SK-N-SH (cell line): Measurements from ENCODE around the gene ZP2. TPM values are rescaled to one million over a fixed set of nuclear protein-coding genes. Genes with fewer than 3 reads are reported as not detected.

Experiments used
- CTCF ChIA-PET: fragments of 300-600, 350-600 bp; formaldehyde crosslinking; extraction: SDS; loops from one replicate; lab custom pipeline; 2021; lab: Yijun Ruan, JAX
- POLR2A ChIA-PET: fragments of 350-600 bp; sonication (Branson Sonifier 250); formaldehyde crosslinking; extraction: SDS; loops from one replicate; lab custom pipeline; 2020; ENCODE audit warnings: antibody characterized with exemption, inconsistent platforms; lab: Yijun Ruan, JAX
- DNase-seq: peaks from one replicate; pipeline ENCODE4 v3.0.0; 2012
- H2AFZ ChIP-seq: fragments of 200-600 bp; sonication (generic); 2 replicates; pipeline ENCODE4 v1.8.1; 2016; ENCODE audit warnings: antibody characterized with exemption, mild to moderate bottlenecking, low read depth
- H3F3A ChIP-seq: fragments of 200-600 bp; sonication (generic); replicated peaks from 2 replicates; pipeline ENCODE3; 2016; ENCODE audit warnings: antibody characterized with exemption, mild to moderate bottlenecking; ENCODE audit not compliant: insufficient read depth
- H3K27ac ChIP-seq, 2 experiments: fragments of 200-500 bp in 1 of 2; fragments of 200-600 bp in 1 of 2; sonication (Bioruptor generic) in 1 of 2; sonication (generic), shearing (Covaris generic) in 1 of 2; 2 replicates each; pipeline versions ENCODE4 v1.5.1 to v1.6.1; 2014 to 2016; ENCODE audit warnings: low read depth in 2 of 2, inconsistent platforms in 1 of 2, low read length in 1 of 2, mild to moderate bottlenecking in 1 of 2, mixed read lengths in 1 of 2
- H3K27me3 ChIP-seq: fragments of 200-600 bp; sonication (generic), shearing (Covaris generic); 2 replicates; pipeline ENCODE4 v1.6.1; 2016; ENCODE audit warnings: mixed run types; ENCODE audit not compliant: insufficient read depth
- H3K36me3 ChIP-seq, 2 experiments: fragments of 200-500 bp in 1 of 2; fragments of 200-600 bp in 1 of 2; sonication (Bioruptor generic) in 1 of 2; sonication (generic) in 1 of 2; replicated peaks in 1 of 2; 2 replicates each; pipeline versions ENCODE3 to v1.5.1; 2014 to 2016; ENCODE audit warnings: low read length in 1 of 2, mild to moderate bottlenecking in 1 of 2; ENCODE audit not compliant: insufficient read depth in 2 of 2, control insufficient read depth in 1 of 2
- H3K4me1 ChIP-seq, 2 experiments: fragments of 200-500 bp in 1 of 2; fragments of 200-600 bp in 1 of 2; sonication (Bioruptor generic) in 1 of 2; sonication (generic), shearing (Covaris generic) in 1 of 2; 2 replicates each; pipeline versions ENCODE4 v1.5.1 to v1.6.1; 2014 to 2016; ENCODE audit warnings: low read depth in 1 of 2, low read length in 1 of 2, mixed run types in 1 of 2; ENCODE audit not compliant: insufficient read depth in 2 of 2, control insufficient read depth in 1 of 2
- H3K4me2 ChIP-seq: fragments of 200-600 bp; sonication (generic), shearing (Covaris generic); 2 replicates; pipeline ENCODE4 v1.6.1; 2017; ENCODE audit warnings: mixed run types
- H3K4me3 ChIP-seq, 2 experiments: fragments of 200-500 bp in 1 of 2; fragments of 200-600 bp in 1 of 2; sonication (Bioruptor generic) in 1 of 2; sonication (generic), shearing (Covaris generic) in 1 of 2; 2 replicates each; pipeline versions ENCODE4 v1.5.1 to v1.8.1; 2014 to 2016; ENCODE audit warnings: low read depth in 2 of 2, inconsistent platforms in 1 of 2, low read length in 1 of 2, mild to moderate bottlenecking in 1 of 2, mixed read lengths in 1 of 2, moderate library complexity in 1 of 2
- H3K79me2 ChIP-seq: fragments of 200-600 bp; sonication (generic); 2 replicates; pipeline ENCODE4 v1.8.1; 2017; ENCODE audit warnings: mild to moderate bottlenecking; ENCODE audit not compliant: insufficient read depth
- H3K9ac ChIP-seq: fragments of 200-600 bp; sonication (generic); 2 replicates; pipeline ENCODE4 v1.6.1; 2017; ENCODE audit warnings: mixed run types
- H3K9me2 ChIP-seq: fragments of 200-600 bp; sonication (generic); 2 replicates; pipeline ENCODE4 v1.6.1; 2017; ENCODE audit warnings: mixed run types
- H3K9me3 ChIP-seq: fragments of 200-600 bp; sonication (generic); 2 replicates; pipeline ENCODE4 v1.6.1; 2017; ENCODE audit warnings: mixed run types, mild to moderate bottlenecking, moderate library complexity
- H4K20me1 ChIP-seq: fragments of 200-600 bp; sonication (generic); 2 replicates; pipeline ENCODE4 v1.6.1; 2017; ENCODE audit warnings: mild to moderate bottlenecking, mixed run types; ENCODE audit not compliant: insufficient read depth
- EP300 ChIP-seq, 2 experiments: IDR thresholded peaks; 2 replicates each; pipeline versions ENCODE4 v1.4.0 to v1.6.1; 2012; ENCODE audit warnings: borderline replicate concordance in 1 of 2, low read depth in 1 of 2, low read length in 1 of 2
- GATA2 ChIP-seq: sonication (generic); formaldehyde crosslinking; IDR thresholded peaks from 2 replicates; pipeline ENCODE4 v1.5.0; 2020; ENCODE audit warnings: mild to moderate bottlenecking, missing genetic modification reagents
- NFIC ChIP-seq: IDR thresholded peaks from 2 replicates; pipeline ENCODE4 v1.4.0; 2012; ENCODE audit warnings: borderline replicate concordance
- TCF12 ChIP-seq: IDR thresholded peaks from 2 replicates; pipeline ENCODE4 v1.4.0; 2012
- WGBS: methylation state at CpG from one replicate; pipeline ENCODE4 v1.1.6; 2017; ENCODE audit warnings: low lambda C conversion rate; 5-methylcytosine and 5-hydroxymethylcytosine counted together
- polyA plus RNA-seq, 3 experiments: library from polyadenylated mRNA; depleted of rRNA; stranded (reverse); fragments of >200 nt; gene quantifications; 2 replicates each; pipeline ENCODE4 v1.2.3, GENCODE V29; 2012
- TF ChIP-seq, protein P1 (sequence below): fragments of 150-350 bp; IDR thresholded peaks from 2 replicates; pipeline ENCODE4 v1.6.1; 2017; ENCODE audit warnings: antibody characterized with exemption, low read length, low read depth, borderline replicate concordance
- TF ChIP-seq, protein P2 (sequence below): IDR thresholded peaks from 2 replicates; pipeline ENCODE4 v1.4.0; 2012; ENCODE audit warnings: low read depth, borderline replicate concordance
- TF ChIP-seq, protein P3 (sequence below): IDR thresholded peaks from 2 replicates; pipeline ENCODE4 v1.6.1; 2012; ENCODE audit warnings: mild to moderate bottlenecking, low read depth, low read length, moderate library complexity
- TF ChIP-seq, protein P4 (sequence below): fragments of 150-350 bp; IDR thresholded peaks from 2 replicates; pipeline ENCODE4 v1.6.1; 2016; ENCODE audit warnings: mild to moderate bottlenecking, low read depth, low read length
- TF ChIP-seq, protein P5 (sequence below): IDR thresholded peaks from 2 replicates; pipeline ENCODE4; 2012

ZP2 gene
- polyA plus RNA-seq, 1 of the 3 experiments (the other 2 are of a cell fraction), result not detected

DNA sequence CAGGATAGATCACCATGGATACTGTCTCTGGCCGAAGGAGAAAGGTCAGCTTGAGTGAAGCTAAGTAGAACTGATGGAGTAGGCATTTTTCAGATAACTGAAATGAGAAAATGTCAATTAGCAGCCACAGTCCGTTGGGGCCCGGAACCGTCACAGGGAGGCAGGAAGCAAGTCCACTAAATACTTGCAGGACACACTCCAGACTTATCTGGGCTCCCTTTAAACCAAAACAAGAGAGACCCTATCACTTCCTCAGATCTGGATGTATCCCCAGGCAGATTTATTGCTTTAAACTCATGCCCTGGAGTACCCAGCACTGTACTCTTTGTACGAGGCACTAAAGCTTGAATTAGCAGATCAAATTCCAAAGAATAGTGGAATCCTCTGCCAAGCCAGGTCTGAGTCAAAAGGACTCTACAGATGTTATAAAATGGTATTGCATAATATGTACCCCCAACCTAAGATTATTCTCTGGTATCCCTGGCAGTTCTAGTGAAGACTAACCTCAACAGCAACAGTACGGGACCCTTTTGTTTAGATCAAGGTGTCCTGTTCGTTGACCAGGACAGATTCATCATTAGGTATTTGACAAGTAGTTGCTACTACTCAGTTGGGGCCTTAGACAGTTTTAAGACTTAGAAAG is 8.1 kb downstream of the ZP2 start:
- peaks cover 7% of the 10 kb centered on the region; the same call in 1 of the 2 replicates for H3K27me3 ChIP-seq
- no peak overlapping the region for H3K4me2 ChIP-seq
- no peaks in the 10 kb centered on the region; the same call in 1 of the 2 replicates for H3K9me2 ChIP-seq
- H2AFZ ChIP-seq, result no peak overlapping the region
- H3K4me3 ChIP-seq, result no peak overlapping the region
- 39% methylated on average over 7 of the region's 7 CpGs for WGBS
- no peaks in the 10 kb centered on the region for H3K36me3 ChIP-seq
- no peaks in the 10 kb centered on the region for H4K20me1 ChIP-seq
- H3K79me2 ChIP-seq, result no peaks in the 10 kb centered on the region
- no peaks in the 10 kb centered on the region for H3F3A ChIP-seq
- H3K27ac ChIP-seq, result peak overlapping the region in 1 of 2 experiments; percentile 12; a peak in 1 of 4 replicates
- CTCF ChIA-PET, result interaction anchor here (1.3 to 6.8 kb wide), 3 partner anchors 14 to 98 kb away, joined by 3 to 39 read pairs (median 9); no protein-coding TSS in a partner anchor
- no peaks in the 10 kb centered on the region for H3K9me3 ChIP-seq
- TF ChIP-seq TCF12, result peak; percentile 19; the same call in 1 of the 2 replicates
- no peak for TF ChIP-seq EP300 (IDR thresholded peaks at IDR 0.05; ENCODE audit: borderline replicate concordance in 1 of 2, low read depth in 1 of 2, low read length in 1 of 2)
- TF ChIP-seq NFIC, result no peak
- peak; percentile 41; the same call in 1 of the 2 replicates for TF ChIP-seq GATA2 (CRISPR knock-in tag)
- TF ChIP-seq, protein P1, sequence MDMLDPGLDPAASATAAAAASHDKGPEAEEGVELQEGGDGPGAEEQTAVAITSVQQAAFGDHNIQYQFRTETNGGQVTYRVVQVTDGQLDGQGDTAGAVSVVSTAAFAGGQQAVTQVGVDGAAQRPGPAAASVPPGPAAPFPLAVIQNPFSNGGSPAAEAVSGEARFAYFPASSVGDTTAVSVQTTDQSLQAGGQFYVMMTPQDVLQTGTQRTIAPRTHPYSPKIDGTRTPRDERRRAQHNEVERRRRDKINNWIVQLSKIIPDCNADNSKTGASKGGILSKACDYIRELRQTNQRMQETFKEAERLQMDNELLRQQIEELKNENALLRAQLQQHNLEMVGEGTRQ, result no peak
- TF ChIP-seq, all 33 proteins: peak for 2
- no peak overlapping the region for H3K9ac ChIP-seq
- POLR2A ChIA-PET, result no interaction called here
- peaks cover 0 to 5% of the 10 kb centered on the region in 2 experiments; a peak in 2 of 4 replicates for H3K4me1 ChIP-seq
- DNase-seq, result peak; percentile 24

DNA sequence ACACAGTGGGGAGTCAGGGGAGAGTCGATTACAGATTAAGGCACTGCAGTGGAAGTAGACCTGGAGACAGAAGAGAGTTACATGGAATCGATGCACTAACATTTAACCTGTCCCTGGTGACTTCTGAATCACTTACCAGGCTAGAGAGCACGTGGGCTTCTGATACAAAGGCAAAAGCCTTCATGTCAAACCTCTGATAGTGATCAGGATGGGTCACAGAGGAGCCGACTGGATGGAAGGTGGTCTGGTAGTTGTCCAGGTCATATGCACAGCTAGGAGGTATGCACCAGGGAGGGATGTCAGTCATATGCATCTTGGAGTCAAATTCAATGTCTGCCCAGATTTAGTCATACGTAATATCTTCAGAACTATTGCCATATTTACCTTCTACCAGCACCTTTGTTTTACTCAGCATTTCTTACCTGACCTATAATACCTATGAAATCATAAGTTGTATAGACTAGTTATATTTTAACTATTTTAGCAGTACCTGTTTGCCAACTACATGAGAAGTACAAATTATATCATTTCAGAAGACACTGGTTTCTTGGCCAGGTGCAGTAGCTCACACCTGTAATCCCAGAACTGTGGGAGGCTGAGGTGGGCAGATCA is 11.7 kb downstream of the ZP2 start:
- no peaks in the 10 kb centered on the region for H3F3A ChIP-seq
- peaks cover 7% of the 10 kb centered on the region; the same call in 1 of the 2 replicates for H3K27me3 ChIP-seq
- DNase-seq, result no peak
- no peak for TF ChIP-seq EP300 (IDR thresholded peaks at IDR 0.05; ENCODE audit: borderline replicate concordance in 1 of 2, low read depth in 1 of 2, low read length in 1 of 2)
- TF ChIP-seq, protein P2, sequence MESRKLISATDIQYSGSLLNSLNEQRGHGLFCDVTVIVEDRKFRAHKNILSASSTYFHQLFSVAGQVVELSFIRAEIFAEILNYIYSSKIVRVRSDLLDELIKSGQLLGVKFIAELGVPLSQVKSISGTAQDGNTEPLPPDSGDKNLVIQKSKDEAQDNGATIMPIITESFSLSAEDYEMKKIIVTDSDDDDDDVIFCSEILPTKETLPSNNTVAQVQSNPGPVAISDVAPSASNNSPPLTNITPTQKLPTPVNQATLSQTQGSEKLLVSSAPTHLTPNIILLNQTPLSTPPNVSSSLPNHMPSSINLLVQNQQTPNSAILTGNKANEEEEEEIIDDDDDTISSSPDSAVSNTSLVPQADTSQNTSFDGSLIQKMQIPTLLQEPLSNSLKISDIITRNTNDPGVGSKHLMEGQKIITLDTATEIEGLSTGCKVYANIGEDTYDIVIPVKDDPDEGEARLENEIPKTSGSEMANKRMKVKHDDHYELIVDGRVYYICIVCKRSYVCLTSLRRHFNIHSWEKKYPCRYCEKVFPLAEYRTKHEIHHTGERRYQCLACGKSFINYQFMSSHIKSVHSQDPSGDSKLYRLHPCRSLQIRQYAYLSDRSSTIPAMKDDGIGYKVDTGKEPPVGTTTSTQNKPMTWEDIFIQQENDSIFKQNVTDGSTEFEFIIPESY, result no peak
- 0 out of 2 replicates have a peak, but pooled peaks have one; percentile 29 for TF ChIP-seq GATA2 (CRISPR knock-in tag)
- TF ChIP-seq, protein P3, sequence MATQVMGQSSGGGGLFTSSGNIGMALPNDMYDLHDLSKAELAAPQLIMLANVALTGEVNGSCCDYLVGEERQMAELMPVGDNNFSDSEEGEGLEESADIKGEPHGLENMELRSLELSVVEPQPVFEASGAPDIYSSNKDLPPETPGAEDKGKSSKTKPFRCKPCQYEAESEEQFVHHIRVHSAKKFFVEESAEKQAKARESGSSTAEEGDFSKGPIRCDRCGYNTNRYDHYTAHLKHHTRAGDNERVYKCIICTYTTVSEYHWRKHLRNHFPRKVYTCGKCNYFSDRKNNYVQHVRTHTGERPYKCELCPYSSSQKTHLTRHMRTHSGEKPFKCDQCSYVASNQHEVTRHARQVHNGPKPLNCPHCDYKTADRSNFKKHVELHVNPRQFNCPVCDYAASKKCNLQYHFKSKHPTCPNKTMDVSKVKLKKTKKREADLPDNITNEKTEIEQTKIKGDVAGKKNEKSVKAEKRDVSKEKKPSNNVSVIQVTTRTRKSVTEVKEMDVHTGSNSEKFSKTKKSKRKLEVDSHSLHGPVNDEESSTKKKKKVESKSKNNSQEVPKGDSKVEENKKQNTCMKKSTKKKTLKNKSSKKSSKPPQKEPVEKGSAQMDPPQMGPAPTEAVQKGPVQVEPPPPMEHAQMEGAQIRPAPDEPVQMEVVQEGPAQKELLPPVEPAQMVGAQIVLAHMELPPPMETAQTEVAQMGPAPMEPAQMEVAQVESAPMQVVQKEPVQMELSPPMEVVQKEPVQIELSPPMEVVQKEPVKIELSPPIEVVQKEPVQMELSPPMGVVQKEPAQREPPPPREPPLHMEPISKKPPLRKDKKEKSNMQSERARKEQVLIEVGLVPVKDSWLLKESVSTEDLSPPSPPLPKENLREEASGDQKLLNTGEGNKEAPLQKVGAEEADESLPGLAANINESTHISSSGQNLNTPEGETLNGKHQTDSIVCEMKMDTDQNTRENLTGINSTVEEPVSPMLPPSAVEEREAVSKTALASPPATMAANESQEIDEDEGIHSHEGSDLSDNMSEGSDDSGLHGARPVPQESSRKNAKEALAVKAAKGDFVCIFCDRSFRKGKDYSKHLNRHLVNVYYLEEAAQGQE, result no peak
- TF ChIP-seq, protein P4, sequence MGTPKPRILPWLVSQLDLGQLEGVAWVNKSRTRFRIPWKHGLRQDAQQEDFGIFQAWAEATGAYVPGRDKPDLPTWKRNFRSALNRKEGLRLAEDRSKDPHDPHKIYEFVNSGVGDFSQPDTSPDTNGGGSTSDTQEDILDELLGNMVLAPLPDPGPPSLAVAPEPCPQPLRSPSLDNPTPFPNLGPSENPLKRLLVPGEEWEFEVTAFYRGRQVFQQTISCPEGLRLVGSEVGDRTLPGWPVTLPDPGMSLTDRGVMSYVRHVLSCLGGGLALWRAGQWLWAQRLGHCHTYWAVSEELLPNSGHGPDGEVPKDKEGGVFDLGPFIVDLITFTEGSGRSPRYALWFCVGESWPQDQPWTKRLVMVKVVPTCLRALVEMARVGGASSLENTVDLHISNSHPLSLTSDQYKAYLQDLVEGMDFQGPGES, result no peak
- TF ChIP-seq, protein P5, sequence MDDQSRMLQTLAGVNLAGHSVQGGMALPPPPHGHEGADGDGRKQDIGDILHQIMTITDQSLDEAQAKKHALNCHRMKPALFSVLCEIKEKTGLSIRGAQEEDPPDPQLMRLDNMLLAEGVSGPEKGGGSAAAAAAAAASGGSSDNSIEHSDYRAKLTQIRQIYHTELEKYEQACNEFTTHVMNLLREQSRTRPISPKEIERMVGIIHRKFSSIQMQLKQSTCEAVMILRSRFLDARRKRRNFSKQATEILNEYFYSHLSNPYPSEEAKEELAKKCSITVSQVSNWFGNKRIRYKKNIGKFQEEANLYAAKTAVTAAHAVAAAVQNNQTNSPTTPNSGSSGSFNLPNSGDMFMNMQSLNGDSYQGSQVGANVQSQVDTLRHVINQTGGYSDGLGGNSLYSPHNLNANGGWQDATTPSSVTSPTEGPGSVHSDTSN, result no peak
- no peak overlapping the region for H3K4me2 ChIP-seq
- ChIA-PET POLR2A (no interaction called here), CTCF (interaction anchor here (6.8 kb wide), 1 partner anchor 10 kb away, joined by 39 read pairs; no protein-coding TSS in a partner anchor)
- no peaks in the 10 kb centered on the region for H4K20me1 ChIP-seq
- no peaks in the 10 kb centered on the region for H3K79me2 ChIP-seq
- no peak overlapping the region for H3K4me3 ChIP-seq
- peaks cover 0 to 5% of the 10 kb centered on the region in 2 experiments; a peak in 2 of 4 replicates for H3K4me1 ChIP-seq
- H2AFZ ChIP-seq, result no peak overlapping the region
- H3K9ac ChIP-seq, result no peak overlapping the region
- H3K9me3 ChIP-seq, result no peaks in the 10 kb centered on the region
- no peaks in the 10 kb centered on the region; the same call in 1 of the 2 replicates for H3K9me2 ChIP-seq
- H3K36me3 ChIP-seq, result no peaks in the 10 kb centered on the region
- 28% methylated on average over 4 of the region's 5 CpGs for WGBS
- H3K27ac ChIP-seq, result no peak overlapping the region
